AG10803 (cell line): ENCODE measurements around the gene DMRT3.
A peak's percentile ranks its signal among the peaks of the same experiment; 100 is the strongest.

ENCODE experiments used
- DNase-seq: peaks from one replicate; pipeline ENCODE4 v3.0.0; 2010; ENCODE audit warnings: low read depth
- H3K4me3 ChIP-seq: 2 replicates; pipeline ENCODE4 v1.5.1; 2011; ENCODE audit warnings: mild to moderate bottlenecking, low read length, control low read depth
- TF ChIP-seq, protein P1 (sequence below): conservative IDR thresholded peaks from 2 replicates; pipeline ENCODE4 v1.5.1; 2011; ENCODE audit warnings: mild to moderate bottlenecking, low read length, control low read depth, inconsistent platforms

DMRT3 gene

DNA sequence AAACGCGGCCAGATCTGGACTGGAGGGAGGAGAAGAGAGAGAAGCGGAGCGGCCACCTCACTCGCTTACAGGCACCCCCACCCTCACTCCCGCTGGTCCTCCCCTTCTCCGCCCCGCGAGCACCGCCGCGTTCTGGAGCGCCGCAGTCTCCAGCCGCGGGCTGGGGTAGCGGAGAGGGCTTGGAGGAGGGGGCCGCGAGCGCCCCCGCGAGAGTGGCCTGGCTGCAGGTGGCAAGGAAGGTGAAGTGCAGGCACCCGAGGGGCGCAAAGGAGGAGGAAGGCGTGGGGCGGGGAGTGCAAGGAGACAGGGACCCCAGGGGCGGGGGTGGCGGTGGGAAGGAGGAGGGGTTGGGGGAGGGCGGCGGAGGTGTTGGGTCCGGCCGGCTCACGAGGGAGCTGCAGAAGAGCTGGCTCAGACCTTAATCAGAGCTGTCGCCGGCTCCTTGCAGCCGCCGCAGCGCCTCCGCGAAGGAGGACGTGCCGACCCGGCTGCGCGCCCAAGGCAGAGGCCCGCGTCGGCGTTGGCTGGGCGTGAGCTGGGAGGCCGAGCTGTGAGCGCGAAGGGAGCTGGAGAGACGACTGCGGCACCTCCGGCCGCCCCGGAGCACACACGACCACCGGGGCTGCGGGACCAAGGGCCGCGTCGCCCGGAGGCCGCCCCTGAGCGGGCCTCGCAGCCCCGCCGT lies at the start of gene DMRT3:
Gene DMRT3 (plus strand): TSS at position 398 of the 685 bp plus-strand sequence. CDS start 347 bp downstream, outside the sequence.
- no peak for DNase-seq
- TF ChIP-seq, protein P1, sequence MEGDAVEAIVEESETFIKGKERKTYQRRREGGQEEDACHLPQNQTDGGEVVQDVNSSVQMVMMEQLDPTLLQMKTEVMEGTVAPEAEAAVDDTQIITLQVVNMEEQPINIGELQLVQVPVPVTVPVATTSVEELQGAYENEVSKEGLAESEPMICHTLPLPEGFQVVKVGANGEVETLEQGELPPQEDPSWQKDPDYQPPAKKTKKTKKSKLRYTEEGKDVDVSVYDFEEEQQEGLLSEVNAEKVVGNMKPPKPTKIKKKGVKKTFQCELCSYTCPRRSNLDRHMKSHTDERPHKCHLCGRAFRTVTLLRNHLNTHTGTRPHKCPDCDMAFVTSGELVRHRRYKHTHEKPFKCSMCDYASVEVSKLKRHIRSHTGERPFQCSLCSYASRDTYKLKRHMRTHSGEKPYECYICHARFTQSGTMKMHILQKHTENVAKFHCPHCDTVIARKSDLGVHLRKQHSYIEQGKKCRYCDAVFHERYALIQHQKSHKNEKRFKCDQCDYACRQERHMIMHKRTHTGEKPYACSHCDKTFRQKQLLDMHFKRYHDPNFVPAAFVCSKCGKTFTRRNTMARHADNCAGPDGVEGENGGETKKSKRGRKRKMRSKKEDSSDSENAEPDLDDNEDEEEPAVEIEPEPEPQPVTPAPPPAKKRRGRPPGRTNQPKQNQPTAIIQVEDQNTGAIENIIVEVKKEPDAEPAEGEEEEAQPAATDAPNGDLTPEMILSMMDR: no peak
- no peak within 1 kb of the TSS for H3K4me3 ChIP-seq

- TF ChIP-seq, protein P1: no peak
- DNase-seq: no peak
- H3K4me3 ChIP-seq: no peak overlapping the region
Measured at GRCh38 chr9:926976-927375, 49.5 kb upstream of the DMRT3 start.

GRCh38 chr9:928363-929042 lies 48.0 kb upstream of the DMRT3 start:
- H3K4me3 ChIP-seq: no peak overlapping the region
- DNase-seq: no peak
- TF ChIP-seq, protein P1: peak; percentile 46

- H3K4me3 ChIP-seq: no peak overlapping the region
- TF ChIP-seq, protein P1: no peak
- DNase-seq: no peak
Measured at GRCh38 chr9:929719-930118, 46.7 kb upstream of the DMRT3 start.

DNA sequence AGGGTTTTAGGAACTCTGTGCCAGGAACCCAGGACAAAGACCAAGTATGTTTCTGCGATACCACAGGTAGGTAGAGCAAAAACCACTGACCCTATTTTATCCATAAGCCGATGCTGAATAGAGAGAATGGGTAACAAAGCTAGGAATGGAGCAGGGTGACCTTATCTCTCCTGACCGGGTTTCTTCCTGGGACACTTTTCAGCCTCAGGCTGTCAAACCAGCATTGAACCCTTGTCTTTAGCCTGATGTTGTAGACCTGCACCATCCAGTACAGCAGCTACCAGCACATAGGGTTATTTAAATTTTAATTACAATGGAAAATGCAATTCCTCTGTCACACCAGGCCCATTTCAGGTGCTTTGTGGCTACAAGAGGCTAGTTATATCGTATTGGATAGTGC lies 43.1 kb upstream of the DMRT3 start:
- TF ChIP-seq, protein P1: no peak
- no peak overlapping the region for H3K4me3 ChIP-seq
- DNase-seq: no peak

- TF ChIP-seq, protein P1: no peak
- H3K4me3 ChIP-seq: no peak overlapping the region
- peak; percentile 40 for DNase-seq
Measured at GRCh38 chr9:935348-935965, 41.0 kb upstream of the DMRT3 start.
